G401.6 (cell line): ENCODE measurements around the gene ALOXE3.

Experiments used
- FAIRE-seq: peaks from 2 replicates; lab custom pipeline; 2012; peaks lifted over from hg19 to GRCh38; lab: Jason Lieb, UNC

ALOXE3 gene

GRCh38 chr17:8047769-8048110, 70.6 kb downstream of the ALOXE3 start:
- FAIRE-seq = no peak

DNA sequence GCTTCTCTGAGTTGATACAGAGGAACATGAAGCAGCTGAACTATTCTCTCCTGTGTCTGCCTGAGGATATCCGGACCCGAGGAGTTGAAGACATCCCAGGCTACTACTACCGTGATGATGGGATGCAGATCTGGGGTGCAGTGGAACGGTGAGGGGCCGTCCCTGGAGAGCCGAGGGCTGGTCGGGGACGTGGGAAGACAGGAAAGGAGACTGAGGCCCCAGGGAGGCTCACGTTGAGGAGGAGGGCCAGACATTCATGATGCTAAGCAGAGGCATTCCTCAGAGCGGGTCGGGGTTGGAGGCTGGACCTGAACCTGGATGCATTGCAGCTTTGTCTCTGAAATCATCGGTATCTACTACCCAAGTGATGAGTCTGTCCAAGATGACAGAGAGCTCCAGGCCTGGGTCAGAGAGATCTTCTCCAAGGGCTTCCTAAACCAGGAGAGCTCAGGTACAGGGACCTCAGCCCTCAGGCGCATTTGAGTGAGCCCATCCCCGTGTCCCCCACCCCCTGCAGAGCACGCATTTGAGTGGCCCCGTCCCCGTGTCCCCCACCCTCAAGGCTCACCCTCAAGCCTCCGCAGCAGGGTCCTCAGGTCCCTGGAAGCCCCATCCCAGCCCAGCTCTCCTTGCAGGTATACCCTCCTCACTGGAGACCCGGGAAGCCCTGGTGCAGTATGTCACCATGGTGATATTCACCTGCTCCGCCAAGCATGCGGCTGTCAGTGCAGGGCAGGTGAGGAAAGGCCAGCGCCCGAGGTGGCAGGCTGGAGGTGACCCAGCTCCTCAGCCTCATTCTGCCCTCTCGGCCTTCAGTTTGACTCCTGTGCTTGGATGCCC, 71.2 kb downstream of the ALOXE3 start:
- FAIRE-seq = no peak

- FAIRE-seq = no peak
These were observed 71.9 kb downstream of the ALOXE3 start for GRCh38 chr17:8046306-8046928.
